SU-DHL-6 (cell line): ENCODE measurements around the gene LRP1.

Experiments used
- H2AFZ ChIP-seq: fragments of 200-600 bp; sonication (generic); 2 replicates; pipeline ENCODE4 v1.6.1; 2014; ENCODE audit warnings: low read depth, mild to moderate bottlenecking, moderate library complexity, mixed read lengths, antibody characterized with exemption, low read length; ENCODE audit not compliant: severe bottlenecking
- H3F3A ChIP-seq: fragments of 200-600 bp; shearing (Covaris generic); 2 replicates; pipeline ENCODE4 v1.6.0; 2016; ENCODE audit warnings: antibody characterized with exemption, mild to moderate bottlenecking; ENCODE audit not compliant: insufficient read depth
- H3K27ac ChIP-seq: fragments of 200-600 bp; sonication (generic); 2 replicates; pipeline ENCODE4 v1.5.1; 2016; ENCODE audit warnings: low read depth, mild to moderate bottlenecking, low read length, moderate library complexity, mixed read lengths
- H3K27me3 ChIP-seq: fragments of 200-600 bp; sonication (generic), shearing (Covaris generic); 2 replicates; pipeline ENCODE4 v1.6.0; 2014; ENCODE audit warnings: mild to moderate bottlenecking, low read length
- H3K36me3 ChIP-seq: fragments of 200-600 bp; sonication (generic); 2 replicates; pipeline ENCODE4 v1.6.1; 2014; ENCODE audit warnings: mild to moderate bottlenecking, low read length, mixed read lengths
- H3K4me2 ChIP-seq: fragments of 300-600, 200-600 bp; shearing (Covaris generic), sonication (generic); 2 replicates; pipeline ENCODE4 v1.6.0; 2014; ENCODE audit warnings: low read length, low read depth, mild to moderate bottlenecking; ENCODE audit not compliant: poor library complexity, severe bottlenecking
- H3K4me3 ChIP-seq: fragments of 200-600 bp; sonication (generic); 2 replicates; pipeline ENCODE4 v1.5.1; 2014; ENCODE audit warnings: antibody characterized with exemption, low read length, mild to moderate bottlenecking, mixed read lengths; ENCODE audit not compliant: insufficient read depth, poor library complexity, severe bottlenecking
- H3K79me2 ChIP-seq: fragments of 200-600 bp; sonication (generic); 2 replicates; pipeline ENCODE4 v1.6.1; 2014; ENCODE audit warnings: mild to moderate bottlenecking, low read length, moderate library complexity; ENCODE audit not compliant: insufficient read depth
- H3K9ac ChIP-seq: fragments of 200-600 bp; sonication (generic); 2 replicates; pipeline ENCODE4 v1.7.0; 2014; ENCODE audit warnings: mild to moderate bottlenecking, low read length
- H3K9me2 ChIP-seq: fragments of 200-600 bp; sonication (generic); replicated peaks from 2 replicates; pipeline ENCODE4 v1.6.1; 2014; ENCODE audit warnings: low read length; ENCODE audit not compliant: insufficient read depth
- H3K9me3 ChIP-seq: fragments of 200-600 bp; sonication (generic); 2 replicates; pipeline ENCODE4 v1.6.1; 2014; ENCODE audit warnings: low read length, mixed read lengths; ENCODE audit not compliant: insufficient read depth
- H4K20me1 ChIP-seq: fragments of 200-600 bp; sonication (generic); 2 replicates; pipeline ENCODE4 v1.6.1; 2014; ENCODE audit warnings: low read depth, mild to moderate bottlenecking, antibody characterized with exemption, low read length, moderate library complexity, mixed read lengths
- CTCF ChIP-seq: fragments of 200-600 bp; sonication (generic); IDR thresholded peaks from one replicate; pipeline ENCODE4 v1.5.1; 2017; ENCODE audit warnings: antibody characterized with exemption, mild to moderate bottlenecking, low read length, moderate library complexity; ENCODE audit not compliant: insufficient read depth, poor library complexity, severe bottlenecking
- EZH2phosphoT487 ChIP-seq: fragments of 200-600 bp; sonication (generic), shearing (Covaris generic); conservative IDR thresholded peaks from 2 replicates; pipeline ENCODE4 v1.6.1; 2018; ENCODE audit warnings: mild to moderate bottlenecking, antibody characterized with exemption, low read length, moderate library complexity, mixed read lengths

Gene LRP1

GRCh38 chr12:57154076-57154475, 25.8 kb downstream of the LRP1 start:
- Histone ChIP-seq H3K9me3 (no peaks in the 10 kb centered on the region), H3K27ac (no peak overlapping the region), H3K4me3 (no peak overlapping the region), H4K20me1 (no peaks in the 10 kb centered on the region), H3K9ac (no peak overlapping the region), H3K4me2 (no peak overlapping the region), H3K9me2 (no peaks in the 10 kb centered on the region), H2AFZ (no peak overlapping the region), H3K79me2 (no peaks in the 10 kb centered on the region), H3K27me3 (no peaks in the 10 kb centered on the region), H3K36me3 (no peaks in the 10 kb centered on the region), H3F3A (no peaks in the 10 kb centered on the region)
- TF ChIP-seq CTCF (no peak), EZH2phosphoT487 (no peak)

GRCh38 chr12:57154804-57155434, 26.6 kb downstream of the LRP1 start:
- no peak overlapping the region for H3K4me2 ChIP-seq
- no peak overlapping the region for H2AFZ ChIP-seq
- no peaks in the 10 kb centered on the region for H3K9me3 ChIP-seq
- H3K9ac ChIP-seq = no peak overlapping the region
- no peaks in the 10 kb centered on the region for H4K20me1 ChIP-seq
- no peaks in the 10 kb centered on the region for H3K27me3 ChIP-seq
- no peaks in the 10 kb centered on the region for H3F3A ChIP-seq
- H3K27ac ChIP-seq = no peak overlapping the region
- H3K4me3 ChIP-seq = no peak overlapping the region
- H3K36me3 ChIP-seq = no peaks in the 10 kb centered on the region
- no peaks in the 10 kb centered on the region for H3K9me2 ChIP-seq
- no peak for TF ChIP-seq CTCF
- TF ChIP-seq EZH2phosphoT487 = no peak
- H3K79me2 ChIP-seq = no peaks in the 10 kb centered on the region

- no peaks in the 10 kb centered on the region for H3K79me2 ChIP-seq
- no peak overlapping the region for H3K9ac ChIP-seq
- no peaks in the 10 kb centered on the region for H3K36me3 ChIP-seq
- no peak overlapping the region for H2AFZ ChIP-seq
- H3K27ac ChIP-seq = no peak overlapping the region
- TF ChIP-seq CTCF (no peak), EZH2phosphoT487 (no peak)
- no peaks in the 10 kb centered on the region for H3F3A ChIP-seq
- H3K9me3 ChIP-seq = no peaks in the 10 kb centered on the region
- no peaks in the 10 kb centered on the region for H3K27me3 ChIP-seq
- H3K4me2 ChIP-seq = no peak overlapping the region
- no peaks in the 10 kb centered on the region for H4K20me1 ChIP-seq
- no peaks in the 10 kb centered on the region for H3K9me2 ChIP-seq
- H3K4me3 ChIP-seq = no peak overlapping the region
Measured at GRCh38 chr12:57156701-57157403, 28.6 kb downstream of the LRP1 start.
